Activated naive CD4-positive, alpha-beta T cell treated with anti-CD3 and anti-CD28 coated beads, Interleukin-2, amount 50 U/mL, for 72 hours (primary cell): ENCODE measurements around the gene PPP4R2. TPM values are rescaled to one million over a fixed set of nuclear protein-coding genes. Genes with fewer than 3 reads are reported as not detected.
"Not testable (repeated sequence)": the region's sequence is repeated elsewhere in the genome, so short reads cannot be mapped to it uniquely, and the experiment has no call there.

ENCODE experiments used
- ATAC-seq, 2 donors: fragments of 150-1000 bp; cut with Tn5 transposase; 2 replicates each; pipeline ENCODE4 v1.10.0; 2021; ENCODE audit warnings: mild to moderate bottlenecking in 2 of 2, moderate library complexity in 2 of 2
- DNase-seq, 2 donors: peaks; one replicate each; pipeline ENCODE4 v3.0.0; 2021 to 2022; ENCODE audit warnings: low spot score in 2 of 2
- H3K27ac Mint-ChIP-seq, 2 donors: one replicate each; pipeline ENCODE4 v1.8.0; 2022; ENCODE audit warnings: mild to moderate bottlenecking in 2 of 2, mixed read lengths in 2 of 2
- H3K36me3 Mint-ChIP-seq, 2 donors: one replicate each; pipeline ENCODE4 v1.8.0; 2022; ENCODE audit warnings: mixed read lengths in 2 of 2
- H3K9me3 Mint-ChIP-seq, 2 donors: one replicate each; pipeline ENCODE4 v1.8.0; 2022; ENCODE audit warnings: mixed read lengths in 2 of 2
- total RNA-seq, 2 donors: library from RNA; stranded (reverse); gene quantifications; one replicate each; pipeline ENCODE4 v1.2.3, GENCODE V29; 2022

PPP4R2 gene
- total RNA-seq, 2 donors from 2014 or later = 69.4 to 85.7 TPM

DNA sequence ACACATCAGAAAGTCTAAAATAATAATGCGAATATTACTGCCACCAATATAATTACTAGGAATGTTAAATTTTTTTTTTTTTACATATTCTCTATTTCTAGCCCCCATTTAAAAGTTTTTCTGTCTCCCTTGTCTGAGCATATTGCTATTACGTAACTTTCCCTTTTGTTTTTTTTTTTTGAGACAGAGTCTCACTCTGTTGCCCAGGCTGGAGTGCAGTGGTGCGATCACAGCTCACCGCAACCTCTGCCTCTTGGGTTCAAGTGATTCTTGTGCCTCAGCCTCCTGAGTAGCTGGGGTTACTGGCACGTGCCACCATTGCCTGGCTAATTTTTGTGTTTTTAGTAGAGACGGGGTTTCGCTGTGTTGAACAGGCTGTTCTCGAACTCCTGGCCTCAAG is 6.4 kb downstream of the PPP4R2 start:
- H3K27ac Mint-ChIP-seq = peak overlapping the region in 1 of 2 donors; percentile 54
- not testable (repeated sequence) for DNase-seq, ATAC-seq, H3K9me3 Mint-ChIP-seq
- H3K36me3 Mint-ChIP-seq = peaks cover 40 to 84% of the 10 kb centered on the region in 2 donors

DNA sequence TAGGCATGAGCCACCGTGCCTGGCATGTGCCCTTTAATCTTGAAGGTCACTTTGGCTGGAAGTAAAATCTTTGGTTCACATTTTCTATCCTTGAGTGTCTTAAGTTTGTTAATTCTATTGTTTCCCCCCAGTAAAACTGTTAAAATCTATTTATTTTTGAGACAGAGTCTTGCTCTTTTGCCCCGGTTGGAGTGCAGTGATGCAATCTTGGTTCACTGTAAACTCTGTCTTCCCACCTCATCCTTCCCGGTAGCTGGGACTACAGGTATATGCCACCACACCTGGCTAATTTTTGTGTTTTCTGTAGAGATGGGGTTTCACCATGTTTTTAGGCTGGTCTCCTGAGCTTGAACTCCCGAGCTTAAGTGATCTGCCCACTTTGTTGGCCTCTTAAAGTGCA is 7.7 kb downstream of the PPP4R2 start:
- ATAC-seq (no peak), DNase-seq (no peak)
- Mint-ChIP-seq H3K9me3 (peaks cover 0 to 4% of the 10 kb centered on the region in 2 donors), H3K36me3 (peaks cover 32 to 84% of the 10 kb centered on the region in 2 donors), H3K27ac (peak overlapping the region in 1 of 2 donors; percentile 95)

DNA sequence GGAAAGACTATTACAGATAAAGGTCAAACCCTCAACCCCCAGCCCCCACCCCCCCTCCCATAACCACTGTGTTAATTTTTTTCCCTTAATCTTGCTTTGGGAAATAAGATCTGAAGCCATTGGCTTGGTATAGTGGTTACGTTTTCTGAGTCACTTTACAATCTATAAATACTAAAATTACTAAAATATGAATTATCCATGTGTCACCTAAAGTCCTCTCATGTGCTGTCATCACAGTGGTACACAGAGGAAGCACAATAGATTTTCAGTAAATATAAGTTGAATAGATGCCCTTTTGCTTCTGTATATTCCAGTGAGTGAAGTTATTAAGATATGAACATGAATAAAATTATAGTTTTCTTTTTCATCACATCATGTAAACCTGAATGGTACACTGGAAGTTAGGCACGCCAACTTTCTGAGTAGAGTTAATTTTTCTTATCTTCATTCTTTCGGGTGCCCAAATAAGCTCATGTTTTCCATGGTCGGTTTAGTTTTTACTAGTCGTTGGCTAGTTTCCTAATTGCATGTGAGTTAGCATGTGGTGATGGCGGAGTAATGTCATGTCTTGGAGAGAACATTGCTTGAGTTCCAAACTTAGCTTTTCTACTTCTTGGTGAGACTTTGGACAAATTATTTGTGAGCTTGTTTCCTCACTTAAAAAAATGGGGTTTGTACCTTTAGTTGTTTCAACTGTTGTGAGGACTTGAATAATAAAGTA is 11.5 kb downstream of the PPP4R2 start:
- ATAC-seq = peak; percentile 75 to 85
- peaks cover 17 to 73% of the 10 kb centered on the region in 2 donors for H3K36me3 Mint-ChIP-seq
- H3K9me3 Mint-ChIP-seq = peaks cover 0 to 4% of the 10 kb centered on the region in 2 donors
- DNase-seq = no peak
- H3K27ac Mint-ChIP-seq = peak overlapping the region in 1 of 2 donors; percentile 4

- DNase-seq = no peak
- Mint-ChIP-seq H3K36me3 (peaks cover 14 to 65% of the 10 kb centered on the region in 2 donors), H3K27ac (peak overlapping the region in 1 of 2 donors; percentile 4), H3K9me3 (peaks cover 0 to 4% of the 10 kb centered on the region in 2 donors)
- ATAC-seq = no peak
Measured at GRCh38 chr3:73009008-73009407, 12.4 kb downstream of the PPP4R2 start.

DNA sequence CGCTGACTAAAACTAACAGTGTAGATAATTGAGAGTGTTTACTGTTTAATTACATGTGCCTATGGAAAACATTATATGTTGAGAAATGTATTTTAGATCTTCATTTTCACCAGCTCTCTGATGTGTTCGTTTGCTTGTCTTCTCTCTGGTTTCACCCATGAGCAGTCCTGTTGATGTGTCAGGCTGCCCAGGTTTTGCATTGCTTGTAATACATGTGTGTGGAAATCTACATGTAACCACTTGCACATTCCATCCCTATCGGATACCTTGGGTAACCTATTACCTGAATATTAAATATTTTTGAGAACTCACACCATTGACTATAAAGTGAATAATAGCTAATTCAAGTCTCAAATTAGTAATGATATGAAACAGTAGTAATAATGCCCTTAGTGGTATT is 13.1 kb downstream of the PPP4R2 start:
- peaks cover 7 to 61% of the 10 kb centered on the region in 2 donors for H3K36me3 Mint-ChIP-seq

DNA sequence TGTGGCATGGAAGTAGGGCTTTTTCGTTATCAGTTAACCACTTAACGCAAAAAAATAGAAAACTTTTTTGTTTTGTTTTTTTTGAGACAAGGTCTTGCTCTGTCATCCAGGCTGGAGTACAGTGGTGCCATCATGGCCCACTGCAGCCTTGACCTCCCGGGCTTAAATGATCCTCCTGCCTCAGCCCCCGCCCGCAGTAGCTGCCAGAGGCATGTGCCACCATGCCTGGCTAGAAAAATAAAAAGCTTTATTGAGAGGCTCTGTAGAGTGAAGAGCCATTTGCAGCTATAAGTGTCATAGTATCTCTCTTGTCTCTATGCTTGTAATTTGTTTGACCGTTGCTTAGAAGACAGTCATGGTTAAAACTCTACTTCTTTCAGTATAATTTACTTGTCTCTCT is 13.5 kb downstream of the PPP4R2 start:
- H3K27ac Mint-ChIP-seq = no peak overlapping the region
- no peak for ATAC-seq
- peaks cover 0 to 4% of the 10 kb centered on the region in 2 donors for H3K9me3 Mint-ChIP-seq
- H3K36me3 Mint-ChIP-seq = peaks cover 6 to 60% of the 10 kb centered on the region in 2 donors
- DNase-seq = no peak

More for the DNA sequence above, 13.1 kb downstream of the PPP4R2 start:
- DNase-seq (no peak), ATAC-seq (no peak)
- no peak overlapping the region for H3K27ac Mint-ChIP-seq
- H3K9me3 Mint-ChIP-seq = peaks cover 0 to 4% of the 10 kb centered on the region in 2 donors

DNA sequence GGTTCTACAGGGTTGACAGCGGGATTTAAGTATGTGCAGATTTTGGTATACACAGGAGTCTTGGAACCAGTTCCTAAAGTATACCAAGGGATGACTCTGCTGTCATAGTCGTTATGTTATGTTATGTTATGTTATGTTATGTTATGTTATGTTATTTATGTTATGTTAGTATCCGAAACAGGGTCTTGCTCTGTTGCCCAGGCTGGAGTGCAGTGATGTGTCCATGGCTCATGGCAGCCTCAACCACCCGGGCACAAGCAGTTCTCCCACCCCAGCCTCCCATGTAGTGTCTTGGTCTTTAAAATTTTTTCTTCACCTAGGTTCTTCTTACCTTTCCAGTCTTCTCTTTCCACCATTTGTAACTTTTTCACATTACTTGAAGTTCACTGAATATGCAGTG is 21.7 kb downstream of the PPP4R2 start:
- Mint-ChIP-seq H3K27ac (no peak overlapping the region), H3K36me3 (peaks cover 0 to 18% of the 10 kb centered on the region in 2 donors), H3K9me3 (no peaks in the 10 kb centered on the region)
- no peak for DNase-seq
- no peak for ATAC-seq

DNA sequence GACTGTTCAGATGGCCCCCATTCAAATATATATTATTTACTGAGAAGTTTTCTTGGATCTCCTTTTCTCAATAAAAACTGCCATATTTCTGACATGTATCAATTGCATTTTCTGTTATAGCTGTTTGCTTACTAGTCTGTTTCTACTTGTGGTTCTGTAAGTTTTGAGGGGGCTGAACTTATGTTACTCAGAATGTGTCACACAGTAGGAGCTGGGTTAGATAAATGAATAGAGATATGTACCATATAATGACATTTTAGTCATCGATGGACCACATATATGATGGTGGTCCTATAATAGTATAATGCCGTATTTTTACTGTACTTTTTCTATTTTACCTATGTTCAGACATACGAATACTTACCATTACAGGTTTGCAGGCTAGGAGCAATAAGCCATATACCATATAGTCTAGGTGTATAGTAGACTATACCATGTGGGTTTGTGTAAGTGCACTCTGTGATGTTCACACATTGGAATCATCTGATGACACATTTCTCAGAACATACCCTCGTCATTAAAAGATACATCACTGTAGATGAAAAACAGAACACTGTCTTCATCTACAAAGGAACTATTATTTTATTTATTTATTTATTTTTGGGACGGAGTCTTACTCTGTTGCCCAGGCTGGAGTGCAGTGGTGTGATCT is 22.3 kb downstream of the PPP4R2 start:
- no peaks in the 10 kb centered on the region for H3K9me3 Mint-ChIP-seq
- peaks cover 0 to 18% of the 10 kb centered on the region in 2 donors for H3K36me3 Mint-ChIP-seq
- H3K27ac Mint-ChIP-seq = no peak overlapping the region
- DNase-seq (no peak), ATAC-seq (peak; percentile 51 to 81)

- DNase-seq (no peak), ATAC-seq (no peak)
- H3K36me3 Mint-ChIP-seq = peaks cover 0 to 13% of the 10 kb centered on the region in 2 donors
- H3K27ac Mint-ChIP-seq = no peak overlapping the region
- no peaks in the 10 kb centered on the region for H3K9me3 Mint-ChIP-seq
Measured at GRCh38 chr3:73021301-73021835, 24.8 kb downstream of the PPP4R2 start.

DNA sequence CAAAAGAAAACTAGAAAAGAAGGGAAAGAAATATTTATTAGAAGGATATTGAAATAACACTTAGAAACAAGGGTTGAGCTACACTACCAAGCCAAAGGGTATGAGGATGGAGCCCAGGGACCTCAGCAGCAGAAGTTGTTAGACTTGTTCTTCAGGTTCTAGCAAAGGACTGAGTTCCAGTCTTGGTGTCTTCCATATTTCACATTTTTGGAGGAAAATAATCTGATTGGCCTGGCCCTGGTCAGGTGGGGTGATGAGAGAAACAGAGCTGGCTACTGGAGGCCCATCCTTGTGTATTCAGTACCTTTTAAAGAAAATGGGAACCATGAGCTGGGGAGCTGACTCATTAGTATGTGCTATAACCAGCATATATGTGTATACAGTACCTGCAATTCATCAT is 28.2 kb downstream of the PPP4R2 start:
- ATAC-seq = no peak
- H3K27ac Mint-ChIP-seq = no peak overlapping the region
- H3K36me3 Mint-ChIP-seq = peaks cover 6 to 7% of the 10 kb centered on the region in 2 donors
- DNase-seq = no peak
- peaks cover 3 to 5% of the 10 kb centered on the region in 2 donors for H3K9me3 Mint-ChIP-seq

DNA sequence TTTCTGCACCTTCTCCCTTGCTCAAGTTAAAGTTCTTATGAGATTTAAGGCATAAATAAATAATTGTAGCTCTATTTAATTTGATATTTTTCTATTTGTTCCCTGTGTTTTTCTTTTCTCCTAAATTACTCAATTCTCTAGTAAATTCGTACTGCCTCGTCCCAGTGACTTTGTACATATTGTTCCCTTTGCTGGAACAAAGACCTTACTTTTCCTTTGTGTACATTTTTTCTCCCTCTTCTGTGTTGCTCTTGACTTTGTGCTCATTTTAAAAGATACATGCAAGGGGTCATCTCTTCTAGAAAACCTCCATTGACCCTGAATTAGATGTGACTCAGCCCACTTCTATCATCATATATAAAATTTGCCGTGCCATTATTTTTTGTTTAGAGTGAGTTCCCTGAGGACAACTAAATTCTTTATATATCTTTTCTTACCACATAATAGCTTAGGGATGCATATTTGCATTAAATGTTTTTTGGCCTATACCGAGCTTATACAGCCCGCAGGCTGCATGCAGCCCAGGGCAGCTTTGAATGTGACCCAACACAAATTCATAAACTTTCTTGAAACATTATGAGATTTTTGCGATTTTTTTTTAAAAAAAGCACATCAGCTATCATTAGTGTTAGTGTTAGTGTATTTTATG is 29.6 kb downstream of the PPP4R2 start:
- Mint-ChIP-seq H3K27ac (no peak overlapping the region), H3K9me3 (peaks cover 3 to 5% of the 10 kb centered on the region in 2 donors), H3K36me3 (peaks cover 7 to 13% of the 10 kb centered on the region in 2 donors)
- no peak for ATAC-seq
- DNase-seq = no peak

DNA sequence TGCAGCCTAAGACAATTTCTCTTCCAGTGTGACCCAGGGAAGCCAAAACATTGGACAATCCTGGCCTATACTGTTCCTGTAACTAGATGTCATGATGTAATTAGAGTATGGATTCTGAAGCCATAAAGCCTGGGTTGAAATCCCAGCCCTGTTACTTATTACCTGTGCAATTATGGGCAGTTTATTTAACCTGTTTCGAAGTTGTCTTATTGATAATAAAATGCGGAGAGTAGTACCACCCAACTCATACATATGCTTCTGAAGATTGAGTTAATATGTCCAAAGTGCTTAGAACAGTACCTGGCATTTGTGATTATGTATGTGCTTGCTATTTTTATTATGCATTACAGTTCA is 30.1 kb downstream of the PPP4R2 start:
- ATAC-seq (no peak), DNase-seq (no peak)
- H3K27ac Mint-ChIP-seq = no peak overlapping the region
- peaks cover 3 to 5% of the 10 kb centered on the region in 2 donors for H3K9me3 Mint-ChIP-seq
- H3K36me3 Mint-ChIP-seq = peaks cover 7 to 13% of the 10 kb centered on the region in 2 donors

DNA sequence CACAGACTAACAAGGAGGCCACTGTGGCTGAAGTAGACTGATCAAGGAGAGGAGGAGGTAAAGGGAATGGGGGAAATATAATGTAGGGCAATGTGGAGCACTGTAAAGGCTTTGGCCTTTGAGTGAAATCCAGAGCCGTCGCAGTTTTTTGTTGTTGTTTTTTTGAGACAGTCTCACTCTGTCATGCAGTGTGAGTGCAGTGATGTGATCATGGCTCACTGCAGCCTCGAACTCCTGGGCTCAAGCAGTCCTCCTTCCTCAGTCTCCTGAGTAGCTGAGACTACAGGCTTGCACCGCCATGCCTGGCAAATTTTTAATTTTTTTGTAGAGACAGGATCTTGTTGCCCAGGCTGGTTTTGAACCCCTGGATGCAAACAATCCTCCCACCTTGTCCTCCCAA is 32.2 kb downstream of the PPP4R2 start:
- peaks cover 7 to 25% of the 10 kb centered on the region in 2 donors for H3K36me3 Mint-ChIP-seq
- ATAC-seq = peak; percentile 23 to 47
- peak overlapping the region; percentile 60 to 73 for H3K27ac Mint-ChIP-seq
- no peak for DNase-seq
- H3K9me3 Mint-ChIP-seq = peaks cover 3 to 5% of the 10 kb centered on the region in 2 donors

DNA sequence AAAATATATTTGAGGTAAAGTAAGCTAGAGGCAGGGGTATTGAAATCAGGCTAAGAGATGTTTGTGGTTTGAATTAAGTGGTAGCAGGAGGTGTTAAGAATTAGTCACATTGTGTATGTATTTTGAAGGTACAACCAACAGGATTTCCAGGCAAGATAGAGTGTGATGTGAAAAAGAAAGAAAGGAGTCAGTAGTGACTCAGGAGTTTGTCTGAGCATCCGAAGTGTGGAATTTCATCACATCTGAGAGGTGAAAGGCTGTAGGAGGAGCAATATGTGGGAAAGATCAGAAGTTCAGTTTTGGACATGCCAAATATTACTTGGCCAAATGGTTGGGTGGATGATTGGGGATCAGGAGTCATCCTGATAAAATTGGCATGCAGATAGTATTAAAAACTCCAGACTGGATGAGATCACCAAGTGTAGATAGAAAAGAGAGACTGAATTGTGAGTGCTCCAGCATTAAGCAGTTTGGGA is 32.7 kb downstream of the PPP4R2 start:
- peaks cover 3 to 5% of the 10 kb centered on the region in 2 donors for H3K9me3 Mint-ChIP-seq
- peaks cover 10 to 31% of the 10 kb centered on the region in 2 donors for H3K36me3 Mint-ChIP-seq

GRCh38 chr3:73030073-73030597 is 33.5 kb downstream of the PPP4R2 start:
- peak overlapping the region; percentile 60 to 72 for H3K27ac Mint-ChIP-seq
- DNase-seq = no peak
- no peak for ATAC-seq
- peaks cover 3 to 5% of the 10 kb centered on the region in 2 donors for H3K9me3 Mint-ChIP-seq
- peaks cover 15 to 39% of the 10 kb centered on the region in 2 donors for H3K36me3 Mint-ChIP-seq

More for the DNA sequence above, 32.7 kb downstream of the PPP4R2 start:
- DNase-seq (no peak), ATAC-seq (peak; percentile 91 to 98)
- H3K27ac Mint-ChIP-seq = peak overlapping the region; percentile 60 to 72

- Mint-ChIP-seq H3K36me3 (peaks cover 15 to 40% of the 10 kb centered on the region in 2 donors), H3K27ac (no peak overlapping the region)
- no peak for ATAC-seq
Measured at GRCh38 chr3:73031573-73032103, 35.0 kb downstream of the PPP4R2 start.

More at GRCh38 chr3:73031573-73032103, 35.0 kb downstream of the PPP4R2 start:
- peaks cover 3 to 5% of the 10 kb centered on the region in 2 donors for H3K9me3 Mint-ChIP-seq
- no peak for DNase-seq
